Aorta (tissue), 5 donors: ENCODE data around the gene TRPM2. TPM values are rescaled to one million over a fixed set of nuclear protein-coding genes. Genes with fewer than 3 reads are reported as not detected.

Experiments
- ATAC-seq: fragments of 200-7000 bp; cut with Tn5 transposase; one replicate; pipeline ENCODE4 v1.9.1; 2022; ENCODE audit warnings: moderate library complexity; ENCODE audit not compliant: low FRiP score
- DNase-seq, 2 donors: peaks; one replicate each; pipeline ENCODE4 v3.0.0-alpha.2; 2020
- H3K27ac ChIP-seq, 2 donors: one replicate each; pipeline ENCODE4 v1.5.1; 2013; ENCODE audit warnings: low read length in 2 of 2, mild to moderate bottlenecking in 2 of 2, moderate library complexity in 2 of 2, control low read depth in 1 of 2, inconsistent platforms in 1 of 2, low read depth in 1 of 2
- H3K27me3 ChIP-seq, 2 donors: one replicate each; pipeline ENCODE4 v1.6.1; 2013; ENCODE audit warnings: control low read depth in 1 of 2, low read length in 1 of 2, mild to moderate bottlenecking in 1 of 2, moderate library complexity in 1 of 2; ENCODE audit not compliant: insufficient read depth in 2 of 2, control insufficient read depth in 1 of 2
- H3K36me3 ChIP-seq, 2 donors: one replicate each; pipeline ENCODE4 v1.6.1; 2013; ENCODE audit warnings: control low read depth in 1 of 2, low read length in 1 of 2, mild to moderate bottlenecking in 1 of 2; ENCODE audit not compliant: insufficient read depth in 2 of 2, control insufficient read depth in 1 of 2
- H3K4me1 ChIP-seq, 2 donors: one replicate each; pipeline ENCODE4 v1.6.1; 2013; ENCODE audit warnings: low read length in 2 of 2, control low read depth in 1 of 2, mild to moderate bottlenecking in 1 of 2, moderate library complexity in 1 of 2; ENCODE audit not compliant: insufficient read depth in 2 of 2, control insufficient read depth in 1 of 2
- H3K4me3 ChIP-seq, 2 donors: one replicate each; pipeline ENCODE4 v1.5.1; 2013; ENCODE audit warnings: low read length in 2 of 2, control low read depth in 1 of 2, mild to moderate bottlenecking in 1 of 2
- H3K9me3 ChIP-seq: one replicate; pipeline ENCODE4 v1.6.1; 2013; ENCODE audit warnings: mild to moderate bottlenecking, low read length; ENCODE audit not compliant: control insufficient read depth
- WGBS, 2 donors: extraction: QIAGEN DNeasy Blood & Tissue Kit; methylation state at CpG; one replicate each; pipeline ENCODE4 v1.1.7; 2013; 5-methylcytosine and 5-hydroxymethylcytosine counted together
- intact Hi-C, 2 donors: fragments of 100-400 bp; cut with DNase I; formaldehyde crosslinking; loops; one replicate each; pipeline versions ENCODE4 v1.14.2 to v1.15.0; 2022
- polyA plus RNA-seq, 2 donors: library from polyadenylated mRNA; stranded (reverse); fragments of 200-250 nt; gene quantifications; one replicate each; pipeline ENCODE4 v1.2.3, GENCODE V29; 2013
- total RNA-seq, 2 donors: library from RNA; stranded (reverse); fragmentation: NEBNext Ultra II Directional; extraction: Animal tissue kit (Norgen Biotek cat#: 25700); gene quantifications; one replicate each; pipeline ENCODE4 v1.2.1, GENCODE V29; 2021
- donor health status: healthy with polysubstance abuse.
- donor health status: Bipolar disorder and iron deficiency.
- donor health status: DM: no; HTN: no; CAD: no.
- donor health status: DM: no; HTN: no; CAD: no.
- donor health status: DM: yes; HTN: yes; CAD: no.

The TRPM2 gene
- total and polyA plus RNA-seq, 4 donors: 2.2 to 15.8 (median 5.9) TPM

- intact Hi-C loops: no loop called here
- ATAC-seq (peak; percentile 25), DNase-seq (peak in 1 of 2 donors; percentile 70)
- Histone ChIP-seq H3K27me3 (no peaks in the 10 kb centered on the region), H3K27ac (no peak overlapping the region), H3K4me1 (no peaks in the 10 kb centered on the region), H3K4me3 (no peak overlapping the region), H3K36me3 (no peaks in the 10 kb centered on the region), H3K9me3 (no peaks in the 10 kb centered on the region)
- 62 to 70% methylated on average over 28 of the region's 28 CpGs for WGBS, 2 donors
Observed at GRCh38 chr21:44449473-44450363, 96.3 kb downstream of the TRPM2 start.

GRCh38 chr21:44450402-44450801, 97.0 kb downstream of the TRPM2 start:
- no peak overlapping the region for H3K4me3 ChIP-seq
- ATAC-seq: no peak
- no peaks in the 10 kb centered on the region for H3K4me1 ChIP-seq
- intact Hi-C loops: no loop called here
- WGBS, 2 donors: 79% methylated on average over 14 of the region's 14 CpGs
- H3K27me3 ChIP-seq: no peaks in the 10 kb centered on the region
- H3K9me3 ChIP-seq: no peaks in the 10 kb centered on the region
- peak in 1 of 2 donors; percentile 24 for DNase-seq
- H3K36me3 ChIP-seq: no peaks in the 10 kb centered on the region
- no peak overlapping the region for H3K27ac ChIP-seq

GRCh38 chr21:44450999-44451398, 97.6 kb downstream of the TRPM2 start:
- 89 to 91% methylated on average over 14 of the region's 14 CpGs for WGBS, 2 donors
- peak in 1 of 2 donors; percentile 54 for DNase-seq
- Histone ChIP-seq H3K4me1 (no peaks in the 10 kb centered on the region), H3K36me3 (no peaks in the 10 kb centered on the region), H3K27ac (no peak overlapping the region), H3K9me3 (no peaks in the 10 kb centered on the region), H3K4me3 (no peak overlapping the region), H3K27me3 (no peaks in the 10 kb centered on the region)
- intact Hi-C loops: no loop called here
- ATAC-seq: no peak

GRCh38 chr21:44453120-44453519, 99.7 kb downstream of the TRPM2 start:
- H3K9me3 ChIP-seq: no peaks in the 10 kb centered on the region
- H3K4me3 ChIP-seq: no peak overlapping the region
- no peak for DNase-seq
- no peak overlapping the region for H3K27ac ChIP-seq
- ATAC-seq: no peak
- no peaks in the 10 kb centered on the region for H3K4me1 ChIP-seq
- H3K27me3 ChIP-seq: no peaks in the 10 kb centered on the region
- WGBS, 2 donors: 97 to 100% methylated on average over 3 of the region's 3 CpGs
- no peaks in the 10 kb centered on the region for H3K36me3 ChIP-seq
- intact Hi-C loops: no loop called here

GRCh38 chr21:44454058-44454457, 100.6 kb downstream of the TRPM2 start:
- intact Hi-C loops: no loop called here

GRCh38 chr21:44454747-44455523, 101.5 kb downstream of the TRPM2 start, which contains the start of gene LRRC3:
Gene LRRC3 (plus strand): TSS chr21:44455510. CDS start chr21:44456645, 1,135 bp downstream.
- Histone ChIP-seq H3K9me3 (no peaks in the 10 kb centered on the region), H3K36me3 (no peaks in the 10 kb centered on the region), H3K4me1 (no peaks in the 10 kb centered on the region), H3K4me3 (peak within 1 kb of the TSS; percentile 67 to 73), H3K27me3 (no peaks in the 10 kb centered on the region), H3K27ac (no peak within 1 kb of the TSS)
- intact Hi-C loops: loop anchor here in 1 of 2 donors (5.0 kb wide), 1 partner anchor 113 kb away; no protein-coding TSS in a partner anchor
- 3 to 6% methylated on average over 34 to 45 of the region's 45 CpGs for WGBS, 2 donors
- ATAC-seq: peak; percentile 68
- peak; percentile 91 to 93 for DNase-seq

More at GRCh38 chr21:44454058-44454457, 100.6 kb downstream of the TRPM2 start:
- ATAC-seq (no peak), DNase-seq (no peak)
- Histone ChIP-seq H3K4me1 (no peaks in the 10 kb centered on the region), H3K27me3 (no peaks in the 10 kb centered on the region), H3K36me3 (no peaks in the 10 kb centered on the region), H3K9me3 (no peaks in the 10 kb centered on the region), H3K27ac (no peak overlapping the region), H3K4me3 (no peak overlapping the region)
- 89 to 92% methylated on average over 5 of the region's 5 CpGs for WGBS, 2 donors

- ATAC-seq: peak; percentile 42
- 1 to 2% methylated on average over 53 to 72 of the region's 72 CpGs for WGBS, 2 donors
- Histone ChIP-seq H3K4me1 (no peaks in the 10 kb centered on the region), H3K27me3 (no peaks in the 10 kb centered on the region), H3K9me3 (no peaks in the 10 kb centered on the region), H3K4me3 (peak overlapping the region; percentile 67 to 73), H3K27ac (no peak overlapping the region), H3K36me3 (no peaks in the 10 kb centered on the region)
- intact Hi-C loops: loop anchor here in 1 of 2 donors (5.0 kb wide), 1 partner anchor 113 kb away; no protein-coding TSS in a partner anchor
- peak in 1 of 2 donors; percentile 79 for DNase-seq
Observed at GRCh38 chr21:44455524-44456213, 102.2 kb downstream of the TRPM2 start.

- Histone ChIP-seq H3K9me3 (no peaks in the 10 kb centered on the region), H3K27me3 (no peaks in the 10 kb centered on the region), H3K4me3 (peak overlapping the region; percentile 67 to 73), H3K36me3 (no peaks in the 10 kb centered on the region), H3K27ac (no peak overlapping the region), H3K4me1 (no peaks in the 10 kb centered on the region)
- DNase-seq (peak in 1 of 2 donors; percentile 75), ATAC-seq (no peak)
- intact Hi-C loops: loop anchor here in 1 of 2 donors (5.0 kb wide), 1 partner anchor 114 kb away; no protein-coding TSS in a partner anchor
- WGBS, 2 donors: 76 to 83% methylated on average over 33 to 35 of the region's 35 CpGs
Observed at GRCh38 chr21:44456214-44456914, 102.9 kb downstream of the TRPM2 start.
